Osteoblast (primary cell): ENCODE results near the gene GRIK2. TPM values are rescaled to one million over a fixed set of nuclear protein-coding genes. Genes with fewer than 3 reads are reported as not detected.

Experiments
- DNase-seq: peaks from one replicate; pipeline ENCODE4 v3.0.0; 2011; ENCODE audit warnings: low spot score, mixed read lengths; ENCODE audit not compliant: insufficient read length; ENCODE audit errors: missing footprints
- H2AFZ ChIP-seq: 2 replicates; pipeline ENCODE4 v1.6.0; 2011; ENCODE audit warnings: mild to moderate bottlenecking, low read length
- H3K27ac ChIP-seq: 2 replicates; pipeline ENCODE4 v1.5.1; 2011; ENCODE audit warnings: mild to moderate bottlenecking, low read depth, low read length, moderate library complexity
- H3K27me3 ChIP-seq: 2 replicates; pipeline ENCODE4 v1.6.0; 2012; ENCODE audit warnings: mild to moderate bottlenecking, control low read depth, inconsistent platforms, low read length, moderate library complexity; ENCODE audit not compliant: insufficient read depth
- H3K36me3 ChIP-seq: 2 replicates; pipeline ENCODE4 v1.5.1; 2011; ENCODE audit warnings: mild to moderate bottlenecking, low read length, control low read depth, moderate library complexity; ENCODE audit not compliant: insufficient read depth
- H3K4me1 ChIP-seq: 2 replicates; pipeline ENCODE4 v1.5.1; 2011; ENCODE audit warnings: mild to moderate bottlenecking, low read length, control low read depth, moderate library complexity; ENCODE audit not compliant: insufficient read depth
- H3K4me2 ChIP-seq: 2 replicates; pipeline ENCODE4 v1.6.0; 2011; ENCODE audit warnings: mild to moderate bottlenecking, low read length; ENCODE audit not compliant: insufficient read depth
- H3K4me3 ChIP-seq: fragments of 200-600 bp; sonication (generic); 3 replicates; pipeline ENCODE4 v1.5.1; 2012; ENCODE audit warnings: mild to moderate bottlenecking, low read length, inconsistent platforms; ENCODE audit not compliant: insufficient read depth
- H3K79me2 ChIP-seq: 2 replicates; pipeline ENCODE4 v1.6.0; 2012; ENCODE audit warnings: mild to moderate bottlenecking, low read length, control low read depth, inconsistent platforms; ENCODE audit not compliant: insufficient read depth
- H3K9me3 ChIP-seq: 2 replicates; pipeline ENCODE4 v1.5.1; 2011; ENCODE audit warnings: low read depth, low read length, control low read depth
- H4K20me1 ChIP-seq: 2 replicates; pipeline ENCODE4 v1.6.0; 2012; ENCODE audit warnings: mild to moderate bottlenecking, low read length, control low read depth; ENCODE audit not compliant: insufficient read depth
- CTCF ChIP-seq: IDR thresholded peaks from 2 replicates; pipeline ENCODE4 v1.5.1; 2011; ENCODE audit warnings: mild to moderate bottlenecking, low read depth, low read length, moderate library complexity; ENCODE audit errors: extremely low read depth
- total RNA-seq: library from RNA; depleted of rRNA; stranded (reverse); fragments of >200 nt; gene quantifications from 2 replicates; pipeline ENCODE4 v1.2.3, GENCODE V29; 2012

Gene GRIK2
- total RNA-seq, 1 donor: 0.72 TPM

- Histone ChIP-seq H3K4me3 (no peak overlapping the region), H3K36me3 (no peaks in the 10 kb centered on the region), H3K79me2 (no peaks in the 10 kb centered on the region), H3K27me3 (no peaks in the 10 kb centered on the region), H3K4me1 (no peaks in the 10 kb centered on the region), H3K4me2 (no peak overlapping the region), H2AFZ (no peak overlapping the region), H3K9me3 (no peaks in the 10 kb centered on the region), H4K20me1 (no peaks in the 10 kb centered on the region), H3K27ac (no peak overlapping the region)
- no peak for DNase-seq
- no peak for TF ChIP-seq CTCF
Measured at GRCh38 chr6:102022803-102023202, 629.3 kb downstream of the GRIK2 start.

GRCh38 chr6:102023977-102024657 is 630.6 kb downstream of the GRIK2 start:
- DNase-seq: no peak
- Histone ChIP-seq H3K4me3 (no peak overlapping the region), H3K9me3 (no peaks in the 10 kb centered on the region), H3K36me3 (no peaks in the 10 kb centered on the region), H3K4me2 (no peak overlapping the region), H4K20me1 (no peaks in the 10 kb centered on the region), H3K27me3 (no peaks in the 10 kb centered on the region), H3K27ac (no peak overlapping the region), H2AFZ (no peak overlapping the region), H3K79me2 (no peaks in the 10 kb centered on the region), H3K4me1 (no peaks in the 10 kb centered on the region)
- TF ChIP-seq CTCF: no peak

- no peaks in the 10 kb centered on the region for H3K79me2 ChIP-seq
- no peaks in the 10 kb centered on the region for H3K27me3 ChIP-seq
- no peak overlapping the region for H3K4me3 ChIP-seq
- H3K27ac ChIP-seq: no peak overlapping the region
- no peak overlapping the region for H3K4me2 ChIP-seq
- no peaks in the 10 kb centered on the region for H3K36me3 ChIP-seq
- H2AFZ ChIP-seq: no peak overlapping the region
- DNase-seq: no peak
- no peaks in the 10 kb centered on the region for H4K20me1 ChIP-seq
- TF ChIP-seq CTCF: no peak
- no peaks in the 10 kb centered on the region for H3K4me1 ChIP-seq
- no peaks in the 10 kb centered on the region for H3K9me3 ChIP-seq
Measured at GRCh38 chr6:102026649-102027048, 633.1 kb downstream of the GRIK2 start.

- H3K27me3 ChIP-seq: no peaks in the 10 kb centered on the region
- DNase-seq: no peak
Measured at GRCh38 chr6:102028176-102028575, 634.7 kb downstream of the GRIK2 start.

More at GRCh38 chr6:102028176-102028575, 634.7 kb downstream of the GRIK2 start:
- no peak for TF ChIP-seq CTCF
- H4K20me1 ChIP-seq: no peaks in the 10 kb centered on the region
- H3K4me3 ChIP-seq: no peak overlapping the region
- no peaks in the 10 kb centered on the region for H3K79me2 ChIP-seq
- no peaks in the 10 kb centered on the region for H3K36me3 ChIP-seq
- no peaks in the 10 kb centered on the region for H3K4me1 ChIP-seq
- no peak overlapping the region for H3K4me2 ChIP-seq
- no peaks in the 10 kb centered on the region for H3K9me3 ChIP-seq
- no peak overlapping the region for H2AFZ ChIP-seq
- H3K27ac ChIP-seq: no peak overlapping the region
